Neural progenitor cell (in vitro differentiated cells): ENCODE results near the gene PCDHGB6.
"Not testable (repeated sequence)": the region's sequence is repeated elsewhere in the genome, so short reads cannot be mapped to it uniquely, and the experiment has no call there.

Source experiments
- CTCF ChIP-seq: fragments of 200-600 bp; sonication (generic); IDR thresholded peaks from 2 replicates; pipeline ENCODE4 v1.5.1; 2017; ENCODE audit warnings: antibody characterized with exemption, mild to moderate bottlenecking
- EZH2 ChIP-seq: fragments of 200-600 bp; sonication (generic); IDR thresholded peaks from 2 replicates; pipeline ENCODE4 v1.6.1; 2017; ENCODE audit warnings: antibody characterized with exemption, mild to moderate bottlenecking, moderate library complexity
- EZH2phosphoT487 ChIP-seq: fragments of 200-600 bp; sonication (generic); IDR thresholded peaks from 2 replicates; pipeline ENCODE4 v1.6.1; 2017; ENCODE audit warnings: antibody characterized with exemption

GRCh38 chr5:141387557-141388311 lies 20.1 kb upstream of the PCDHGB6 start, which contains the start of gene PCDHGB4:
- TF ChIP-seq EZH2, EZH2phosphoT487: not testable (repeated sequence)
- TF ChIP-seq CTCF = peak; percentile 66
